ENCODE measurements around the gene FGD4.

Gene FGD4

DNA sequence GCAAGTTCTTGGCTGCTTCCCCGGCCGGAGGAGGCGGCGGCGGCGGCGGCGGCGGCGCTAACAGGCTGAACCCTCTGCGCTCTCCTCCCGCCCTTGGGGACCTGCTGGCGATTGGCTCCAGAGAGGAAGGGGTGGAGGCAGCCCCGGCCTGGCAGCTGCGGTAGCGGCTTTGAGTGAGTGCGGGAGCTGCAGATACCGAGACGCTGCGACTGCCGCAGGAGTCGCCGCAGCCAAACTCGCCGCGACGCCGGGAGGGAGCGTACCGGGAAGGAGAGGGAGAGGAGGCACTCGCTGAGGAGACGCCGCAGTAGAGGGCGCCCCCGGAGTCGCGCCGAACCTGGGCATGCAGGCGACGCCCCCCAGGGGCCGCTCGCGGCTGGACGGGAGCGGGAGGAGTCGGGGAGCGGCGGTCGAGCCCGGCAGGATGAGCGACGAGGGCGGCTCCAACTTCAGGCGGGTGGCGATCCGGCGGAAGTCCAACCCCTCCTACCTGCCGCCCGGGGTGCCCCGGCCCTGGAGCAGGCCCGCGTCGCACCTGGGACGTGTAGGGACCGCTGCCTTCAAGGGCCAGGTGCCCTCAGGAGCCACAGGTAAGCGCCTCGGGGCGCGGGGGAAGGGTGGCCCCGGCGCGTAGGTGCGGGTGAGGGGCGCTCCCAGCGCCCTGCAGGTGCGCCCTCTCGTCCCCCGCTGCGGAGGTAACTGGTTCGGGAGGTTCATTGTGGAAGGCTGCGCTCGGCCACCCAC lies at the start of gene FGD4:
Gene FGD4, plus strand, starts transcription at position 189 of the 744 bp plus-strand sequence.
- H3K27ac ChIP-seq = peak within 1 kb of the TSS; percentile 92
- DNase-seq (ENCODE audit: low read depth, low spot score) = peak; percentile 59

DNA sequence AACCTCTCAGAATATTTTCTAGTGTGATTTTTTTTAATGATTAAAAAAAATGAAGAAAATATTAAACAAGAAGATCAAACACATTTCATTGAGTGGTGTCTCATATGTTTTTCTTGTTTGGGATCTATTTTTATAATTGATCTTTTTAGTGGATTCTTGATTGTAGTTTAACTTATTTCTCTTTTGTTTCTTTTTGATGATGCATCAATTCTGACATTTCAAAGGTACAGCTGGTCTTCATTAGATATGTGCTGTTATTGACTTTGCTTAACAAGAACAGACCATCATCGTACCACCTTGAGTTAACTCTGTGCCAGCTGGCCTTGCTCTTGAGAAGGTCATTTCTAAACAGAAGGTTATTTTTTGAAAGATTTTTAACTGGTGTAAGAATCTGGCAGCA lies 45.8 kb upstream of the FGD4 start:
- no peak overlapping the region for H3K27ac ChIP-seq
- no peak for DNase-seq (ENCODE audit: low read depth, low spot score)

DNA sequence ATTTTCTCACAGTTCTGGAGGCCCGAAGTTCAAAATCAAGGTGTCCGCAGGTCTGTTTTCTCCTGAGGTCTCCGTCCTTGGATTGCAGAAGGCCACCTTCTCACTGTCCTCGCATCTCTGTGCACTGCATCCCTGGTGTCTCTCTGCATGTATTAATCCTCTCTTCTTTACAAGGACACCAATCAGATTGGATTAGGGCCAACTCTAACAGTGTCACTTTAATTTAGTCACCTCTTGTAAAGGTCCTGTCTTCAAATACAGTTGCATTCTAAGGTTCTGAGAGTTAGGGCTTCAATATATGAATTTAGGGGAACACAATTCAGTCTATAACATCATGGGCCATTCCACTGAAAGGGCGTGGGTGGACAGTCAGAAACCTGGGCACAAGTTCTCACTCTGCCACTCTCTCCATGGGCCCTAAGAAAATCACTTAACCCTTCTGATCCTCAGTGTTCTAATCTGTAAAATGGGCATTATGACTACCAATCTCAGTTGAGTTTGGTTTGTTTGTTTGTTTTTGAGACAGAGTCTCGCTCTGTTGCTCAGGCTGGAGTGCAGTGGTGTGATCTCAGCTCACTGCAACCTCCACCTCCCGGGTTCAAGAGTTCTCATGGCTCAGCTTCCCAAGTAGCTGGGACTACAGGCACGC lies 41.6 kb upstream of the FGD4 start:
- DNase-seq (ENCODE audit: low read depth, low spot score) = no peak
- no peak overlapping the region for H3K27ac ChIP-seq

DNA sequence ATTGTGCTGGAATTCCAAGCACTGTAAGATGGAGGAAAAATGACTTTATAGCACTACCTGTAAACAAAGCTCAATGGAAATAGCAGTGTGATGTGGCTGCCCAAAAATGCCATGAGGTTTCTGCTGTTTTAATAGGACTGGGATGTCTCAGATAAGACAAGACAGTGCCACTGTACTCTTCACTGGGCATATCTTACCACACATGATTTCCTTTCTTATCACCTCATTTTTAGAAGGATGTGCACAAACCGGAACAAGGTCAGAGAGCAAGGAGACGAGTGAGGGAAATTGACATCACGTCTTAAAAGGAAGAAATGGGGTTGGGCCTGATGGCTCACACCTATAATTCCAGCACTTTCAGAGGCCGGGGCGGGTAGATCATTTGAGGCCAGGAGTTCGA lies 38.4 kb upstream of the FGD4 start:
- no peak for DNase-seq (ENCODE audit: low read depth, low spot score)
- H3K27ac ChIP-seq = no peak overlapping the region

DNA sequence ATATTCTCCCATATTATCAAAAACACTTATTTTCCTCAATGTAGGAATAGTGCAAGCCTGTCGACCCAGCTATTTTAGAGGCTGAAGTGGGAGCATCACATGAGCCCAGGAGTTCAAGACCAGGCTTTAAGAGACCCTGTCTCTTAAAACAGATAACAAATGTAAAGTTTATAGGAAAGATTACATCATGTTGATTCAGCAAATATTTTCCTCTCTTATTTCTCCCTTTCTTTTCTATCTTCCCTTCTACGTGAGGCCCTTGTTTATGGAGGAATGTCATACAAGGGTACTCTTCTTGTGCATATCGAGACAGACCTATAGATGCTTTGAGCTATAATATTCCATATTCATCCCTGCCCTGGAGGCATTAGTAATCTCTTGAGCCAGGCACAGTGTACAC lies 36.5 kb upstream of the FGD4 start:
- H3K27ac ChIP-seq = no peak overlapping the region

DNA sequence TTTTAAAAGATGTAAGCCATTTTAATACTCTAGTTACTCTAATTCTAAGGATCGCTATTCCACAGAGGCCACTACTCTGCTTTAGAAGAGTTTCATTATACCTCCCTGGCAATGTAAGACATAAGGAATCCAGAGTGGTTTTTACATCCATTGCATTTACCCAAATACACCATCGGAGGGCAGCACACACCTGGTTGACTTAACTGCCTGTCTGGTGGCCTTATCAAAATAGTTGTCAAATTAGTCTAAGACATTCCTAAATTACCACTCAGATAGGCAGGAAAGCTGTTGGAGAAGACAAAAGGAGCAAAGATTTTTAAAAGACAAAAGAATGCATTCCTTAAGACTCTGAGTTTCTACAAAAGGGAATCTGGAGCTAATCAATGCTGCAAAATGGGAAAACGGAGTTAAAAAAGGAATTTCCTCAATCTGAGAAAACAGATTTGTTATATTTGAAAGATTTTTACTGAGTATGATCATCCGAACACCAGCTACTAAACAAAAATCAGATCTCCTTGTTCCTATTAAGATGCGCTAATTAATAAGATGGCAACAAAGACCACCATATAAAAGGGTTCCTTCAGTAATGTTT lies 33.8 kb upstream of the FGD4 start:
- peak; percentile 26 for DNase-seq (ENCODE audit: low read depth, low spot score)
- no peak overlapping the region for H3K27ac ChIP-seq

More for the DNA sequence above, 36.5 kb upstream of the FGD4 start:
- no peak for DNase-seq (ENCODE audit: low read depth, low spot score)

DNA sequence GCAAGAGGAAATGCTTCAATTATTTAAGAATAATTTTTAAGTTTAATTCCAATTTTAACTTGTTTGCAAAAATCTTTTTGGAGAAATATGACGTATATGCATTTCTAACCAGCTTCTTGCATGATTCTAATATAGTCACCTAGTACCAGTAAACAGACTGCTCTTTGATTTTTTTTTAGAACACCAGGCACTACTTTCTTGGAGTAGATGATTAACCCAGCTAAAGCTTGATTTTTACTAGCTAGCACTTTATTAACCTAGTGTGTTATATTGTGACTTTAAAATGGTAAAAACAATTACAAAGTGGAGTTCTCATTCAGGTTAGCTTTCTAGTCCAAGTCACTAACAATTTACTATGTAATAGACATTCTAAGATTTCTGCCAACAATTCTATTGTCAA lies 32.6 kb upstream of the FGD4 start:
- no peak for DNase-seq (ENCODE audit: low read depth, low spot score)
- no peak overlapping the region for H3K27ac ChIP-seq

DNA sequence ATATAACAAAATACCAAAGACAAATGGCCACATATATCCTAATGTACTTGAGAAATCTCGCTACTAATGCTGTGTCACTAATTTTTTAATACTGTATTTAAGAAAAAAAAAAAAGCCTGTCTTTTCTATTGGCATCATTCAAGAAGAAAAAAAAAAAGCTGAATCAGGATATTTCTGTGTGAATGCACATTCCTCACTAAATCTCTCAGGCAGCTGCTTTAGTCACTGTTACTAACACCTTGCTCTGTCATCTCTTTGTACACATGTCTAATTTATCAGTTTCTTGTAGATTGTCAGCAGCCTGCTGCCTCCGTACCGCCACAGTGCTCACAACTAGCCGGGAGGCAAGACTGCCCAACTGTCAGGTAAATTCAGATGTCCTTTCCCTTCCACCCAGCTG lies 32.0 kb upstream of the FGD4 start:
- H3K27ac ChIP-seq = no peak overlapping the region
- no peak for DNase-seq (ENCODE audit: low read depth, low spot score)

DNA sequence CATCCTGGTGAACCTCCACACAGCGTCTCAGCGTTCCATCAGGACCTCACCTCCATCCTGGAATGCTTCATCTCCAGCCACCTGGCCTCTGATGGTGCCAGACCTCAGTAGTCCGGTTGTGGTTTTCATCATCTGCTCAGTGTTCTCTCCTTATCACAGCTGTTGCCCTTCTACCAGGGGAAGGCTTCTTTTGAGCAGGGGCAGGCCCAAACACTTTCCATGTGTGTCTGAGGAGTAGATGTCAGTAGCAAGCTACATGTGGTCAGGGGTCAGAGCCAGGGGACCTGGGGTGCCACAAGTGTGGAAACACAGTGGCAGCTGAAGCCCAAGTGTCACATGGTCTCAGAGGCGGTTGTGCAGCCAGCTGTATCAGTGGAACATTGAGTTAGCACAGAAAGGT lies 30.2 kb upstream of the FGD4 start:
- DNase-seq (ENCODE audit: low read depth, low spot score) = no peak
- no peak overlapping the region for H3K27ac ChIP-seq

DNA sequence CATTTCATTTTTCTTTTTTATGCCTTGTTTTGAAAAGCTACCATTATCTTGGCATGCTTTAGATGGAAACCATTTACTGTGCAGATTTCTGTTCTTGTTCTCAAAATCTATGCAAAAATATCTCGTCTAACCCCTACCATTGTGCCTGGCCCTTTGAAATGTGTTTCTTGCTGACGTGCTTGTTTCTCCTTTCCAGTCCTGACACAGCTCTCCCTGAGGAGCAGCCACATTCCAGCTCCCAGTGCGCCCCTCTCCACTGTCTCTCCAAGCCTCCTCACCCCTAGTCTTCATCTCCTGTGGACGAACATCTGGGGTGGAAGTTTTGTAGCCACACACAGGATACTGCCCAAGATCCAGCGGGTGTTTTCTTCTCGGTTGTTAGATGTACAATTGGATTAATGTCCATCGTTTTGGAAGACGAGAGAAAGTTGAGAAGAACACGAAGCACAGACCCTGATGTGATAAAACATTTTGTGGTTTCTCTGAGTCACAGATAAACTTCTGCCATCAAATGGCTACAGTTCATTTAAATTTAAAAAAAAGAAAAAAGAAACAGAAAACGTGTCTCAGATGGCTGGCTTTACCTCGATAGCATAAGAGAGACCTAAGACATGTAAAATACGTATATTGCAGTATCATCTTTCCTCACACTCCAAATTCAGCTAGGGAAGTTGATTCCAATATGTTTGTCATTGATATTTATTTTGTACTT lies 21.9 kb upstream of the FGD4 start:
- H3K27ac ChIP-seq = no peak overlapping the region
- no peak for DNase-seq (ENCODE audit: low read depth, low spot score)

DNA sequence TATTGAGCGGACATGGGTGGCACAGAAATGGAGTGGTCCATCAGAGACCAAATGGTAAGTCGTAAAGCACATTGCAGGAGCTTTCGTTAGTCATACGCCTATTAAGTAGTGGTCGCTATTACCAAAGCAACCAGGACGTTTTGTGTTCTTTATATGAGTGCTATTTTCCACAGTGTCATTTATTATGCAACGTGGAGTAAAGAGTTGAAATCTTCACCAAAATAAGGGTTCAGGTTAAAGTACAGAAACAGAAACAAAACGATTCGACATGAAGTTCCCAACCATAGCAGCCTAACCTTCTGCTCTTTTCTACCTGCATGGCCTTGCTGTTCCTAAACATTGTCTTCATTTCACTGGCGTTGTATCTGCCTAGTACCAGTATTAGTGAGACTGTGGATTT lies 20.1 kb upstream of the FGD4 start:
- H3K27ac ChIP-seq = no peak overlapping the region
- DNase-seq (ENCODE audit: low read depth, low spot score) = no peak

DNA sequence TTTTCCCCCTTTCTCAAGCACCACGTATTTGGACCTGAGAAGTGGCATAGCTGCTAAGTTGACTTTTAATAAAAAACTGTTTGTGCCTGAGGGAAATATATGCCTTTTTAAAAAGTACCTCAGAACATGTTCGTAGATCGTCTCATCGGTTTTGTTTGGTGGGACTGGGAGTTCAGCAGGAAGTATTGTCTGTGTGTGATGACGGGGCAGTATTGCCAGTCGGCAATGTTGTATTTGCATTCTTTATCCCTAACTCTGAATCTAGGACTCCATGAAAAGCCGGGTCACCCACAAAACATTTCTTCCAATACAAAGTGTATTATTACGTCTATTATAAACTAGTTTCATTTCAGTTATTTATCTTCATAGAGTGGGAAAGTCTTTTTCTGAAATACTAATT lies 19.7 kb upstream of the FGD4 start:
- no peak for DNase-seq (ENCODE audit: low read depth, low spot score)
- no peak overlapping the region for H3K27ac ChIP-seq

DNA sequence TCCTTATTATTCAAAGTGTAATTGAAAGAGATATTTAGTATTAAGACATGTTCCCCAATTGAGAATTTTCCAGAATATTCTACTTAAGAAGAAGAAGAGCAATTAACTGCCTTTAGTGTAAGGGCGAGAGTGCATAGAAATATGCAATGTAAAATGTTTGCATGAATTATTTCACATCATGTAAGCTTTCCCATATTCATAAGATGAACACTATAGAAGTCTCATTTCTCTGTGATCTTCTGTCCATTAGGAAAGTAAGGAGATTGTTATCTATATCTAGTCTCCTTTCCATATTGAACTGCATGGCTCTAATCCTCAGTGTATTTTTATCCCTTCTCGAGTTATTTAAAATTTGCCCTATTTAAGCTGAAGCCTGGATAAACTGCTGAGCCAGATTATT lies 17.1 kb upstream of the FGD4 start:
- DNase-seq (ENCODE audit: low read depth, low spot score) = no peak
- no peak overlapping the region for H3K27ac ChIP-seq

DNA sequence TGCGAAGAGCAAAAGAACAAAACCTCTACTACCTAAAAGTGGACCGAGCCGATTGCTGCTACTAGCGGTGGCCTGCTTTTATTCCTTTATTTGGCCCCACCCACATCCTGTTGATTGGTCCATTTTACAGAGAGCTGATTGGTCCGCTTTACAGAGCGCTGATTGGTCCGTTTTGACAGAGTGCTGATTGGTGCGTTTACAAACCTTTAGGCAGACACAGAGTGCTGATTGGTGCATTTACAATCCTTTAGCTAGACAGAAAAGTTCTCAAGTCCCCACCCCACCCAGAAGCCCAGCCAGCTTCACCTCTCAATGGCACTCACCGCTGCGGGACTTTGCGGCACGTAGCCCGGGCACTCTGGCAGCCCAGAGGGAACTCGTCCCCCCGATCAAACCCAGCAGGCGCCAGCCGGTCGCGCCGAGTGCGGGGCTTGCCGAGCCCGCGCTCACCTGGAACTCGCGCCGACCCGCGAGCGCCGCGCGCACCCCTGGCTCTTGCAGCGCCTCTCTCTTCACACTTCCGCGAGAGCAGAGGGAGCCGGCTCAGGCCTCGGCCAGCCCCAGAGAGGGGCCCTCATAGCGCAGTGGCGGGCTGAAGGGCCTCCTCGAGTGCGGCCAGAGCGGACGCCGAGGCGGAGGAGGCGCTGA lies 8.7 kb upstream of the FGD4 start:
- no peak for DNase-seq (ENCODE audit: low read depth, low spot score)
- no peak overlapping the region for H3K27ac ChIP-seq

DNA sequence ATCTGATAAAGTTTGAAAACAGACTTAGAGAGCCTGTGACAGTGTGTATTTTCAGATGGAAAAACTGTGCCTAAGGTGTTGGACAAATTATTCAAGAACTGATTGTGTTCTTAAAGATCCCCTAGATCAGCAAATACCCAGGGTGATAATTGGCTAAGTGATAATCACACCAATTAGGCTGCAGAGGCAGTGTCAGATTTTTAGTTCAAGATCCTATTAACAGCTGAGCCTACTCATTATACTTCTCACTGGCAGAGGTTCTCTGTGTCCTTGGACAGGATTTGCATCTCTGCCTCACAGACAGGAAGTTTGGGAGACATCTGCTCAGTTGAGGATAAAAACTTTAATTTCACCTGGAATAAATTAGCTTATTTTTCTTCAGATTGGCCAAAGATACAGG lies 4.3 kb upstream of the FGD4 start:
- no peak for DNase-seq (ENCODE audit: low read depth, low spot score)
- H3K27ac ChIP-seq = no peak overlapping the region

DNA sequence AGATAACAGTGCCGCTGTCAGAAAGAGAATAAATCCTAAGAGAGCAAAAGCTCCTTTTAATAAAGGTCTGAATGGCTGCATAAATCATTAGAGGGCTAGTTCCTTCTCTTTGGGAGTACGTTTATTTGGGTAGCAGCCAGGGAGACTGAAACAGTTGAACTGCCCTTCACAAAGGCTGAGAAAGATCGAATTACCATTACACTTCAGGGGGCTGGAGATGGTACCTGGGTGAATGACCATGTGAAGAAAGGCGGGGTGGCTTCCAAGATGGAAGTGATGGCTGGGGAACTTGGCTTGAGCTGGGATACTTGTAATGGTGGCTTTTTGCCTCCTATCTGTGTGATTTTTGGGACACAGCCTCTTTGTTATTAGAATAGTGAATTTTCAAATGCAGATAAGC lies 1.7 kb upstream of the FGD4 start:
- no peak for DNase-seq (ENCODE audit: low read depth, low spot score)
- H3K27ac ChIP-seq = no peak overlapping the region

DNA sequence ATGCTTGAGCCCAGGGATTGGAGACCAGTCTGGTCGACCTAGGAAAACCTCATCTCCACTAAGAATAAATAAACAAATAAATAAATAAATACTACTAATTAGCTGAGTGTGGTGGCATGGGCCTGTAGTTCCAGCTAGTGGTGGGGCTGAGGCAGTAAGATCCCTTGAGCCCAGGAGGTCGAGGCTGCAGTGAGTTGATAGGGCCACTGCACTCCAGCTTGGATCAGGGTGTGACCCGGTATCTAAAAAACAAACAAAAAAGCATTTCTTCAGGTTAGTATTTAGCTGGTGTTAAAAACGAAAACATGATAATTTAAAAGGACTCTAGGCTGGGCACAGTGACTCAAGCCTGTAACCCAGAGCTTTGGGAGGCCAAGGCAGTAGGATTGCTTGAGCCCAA lies 1.2 kb upstream of the FGD4 start:
- H3K27ac ChIP-seq = no peak overlapping the region

DNA sequence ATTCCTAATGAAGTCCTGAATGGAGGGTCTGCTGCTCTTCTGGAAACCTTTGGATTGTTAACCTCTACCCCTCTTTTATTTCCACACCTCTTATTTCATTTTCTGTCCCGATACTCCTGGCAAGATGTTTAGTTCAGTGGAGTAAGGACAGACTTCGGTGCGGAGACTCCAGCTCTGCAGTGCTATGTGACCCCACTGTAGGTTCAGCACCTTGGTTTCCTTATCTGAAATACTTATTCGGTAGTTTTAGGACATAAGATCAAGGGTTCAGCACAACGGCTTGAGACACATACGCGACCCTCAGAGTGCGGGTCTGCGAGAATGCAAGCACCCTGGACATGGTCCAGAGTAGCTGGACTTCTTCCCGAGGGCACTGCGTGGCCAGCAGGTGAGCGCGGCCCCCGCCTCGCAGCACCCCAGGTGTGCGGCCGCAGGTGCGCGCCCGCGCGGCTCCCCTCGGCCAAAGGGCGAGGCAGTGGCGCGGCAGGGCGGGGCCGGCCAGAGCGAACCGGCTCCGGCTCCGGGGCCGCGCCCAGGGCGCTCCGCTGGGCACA lies 465 bp upstream of the FGD4 start:
- DNase-seq (ENCODE audit: low read depth, low spot score) = no peak

More for the DNA sequence above, 1.2 kb upstream of the FGD4 start:
- no peak for DNase-seq (ENCODE audit: low read depth, low spot score)

DNA sequence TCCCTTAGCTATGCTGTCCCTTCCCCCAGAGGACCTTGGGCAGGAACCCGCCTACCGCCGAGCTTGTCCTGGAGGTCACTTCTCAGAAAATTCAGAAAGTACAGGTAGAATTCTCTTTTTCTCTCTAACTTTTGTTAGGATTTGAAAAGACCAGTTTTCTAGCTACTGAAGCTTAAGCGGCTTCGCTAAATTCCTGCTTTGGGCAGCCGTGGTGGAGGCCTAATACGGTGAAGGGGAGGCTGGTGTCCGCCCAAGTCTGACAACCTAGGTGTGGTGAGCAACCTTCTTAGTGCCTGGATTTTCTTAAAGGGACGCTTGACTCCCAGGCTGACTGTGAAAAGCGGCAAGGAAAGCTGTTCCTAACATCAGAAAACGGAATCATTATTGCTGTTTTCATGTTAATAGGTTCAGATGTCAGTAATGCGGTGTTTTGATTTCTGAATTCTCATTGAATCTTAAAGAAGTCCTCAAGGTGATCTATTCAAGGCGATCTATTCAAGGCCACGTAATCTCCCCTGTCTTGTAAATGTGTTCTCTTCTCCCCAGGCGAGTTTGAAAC lies 835 bp downstream of the FGD4 start:
- no peak for DNase-seq (ENCODE audit: low read depth, low spot score)
- H3K27ac ChIP-seq = peak overlapping the region; percentile 92

More for the DNA sequence above, 465 bp upstream of the FGD4 start:
- peak overlapping the region; percentile 92 for H3K27ac ChIP-seq

DNA sequence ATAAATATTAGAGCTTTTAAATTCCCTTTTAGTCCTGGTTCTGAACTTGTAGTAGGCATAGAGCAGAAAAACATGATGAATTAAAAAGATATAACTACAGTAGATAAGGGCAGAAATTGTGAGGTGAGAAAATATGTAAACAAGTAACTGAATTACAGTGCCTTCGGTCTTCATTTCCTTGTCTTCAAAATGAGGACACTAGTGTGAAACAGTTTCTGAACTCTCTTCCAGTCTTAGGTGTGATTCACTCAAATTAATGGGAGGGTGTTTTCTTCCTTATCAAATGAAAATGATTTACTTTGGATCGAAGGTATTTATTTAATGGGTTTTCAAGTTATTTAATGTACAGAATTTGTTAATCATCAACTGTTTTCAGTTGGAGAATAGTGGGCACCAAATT lies 1.5 kb downstream of the FGD4 start:
- DNase-seq (ENCODE audit: low read depth, low spot score) = no peak
- H3K27ac ChIP-seq = peak overlapping the region; percentile 92
